Prostate gland (tissue), 2 donors: ENCODE data around the gene NEO1. TPM values are rescaled to one million over a fixed set of nuclear protein-coding genes. Genes with fewer than 3 reads are reported as not detected.

Experiments used
- DNase-seq: peaks from one replicate; pipeline ENCODE4 v3.0.0-alpha.2; 2019; ENCODE audit warnings: low spot score
- H3K27ac ChIP-seq, 2 donors: fragments of 200-600 bp; sonication (generic); 2 replicates each; pipeline ENCODE4 v1.5.1; 2017 to 2019
- H3K27me3 ChIP-seq: fragments of 200-600 bp; sonication (generic); replicated peaks from 2 replicates; pipeline ENCODE4 v1.5.1; 2019; ENCODE audit not compliant: insufficient read depth
- H3K36me3 ChIP-seq, 2 donors: fragments of 200-600 bp; sonication (generic); 1 replicate in 1 of 2; 2 replicates in 1 of 2; pipeline versions ENCODE4 v1.5.1 to v1.8.1; 2017 to 2019
- H3K4me1 ChIP-seq: fragments of 200-600 bp; sonication (generic); replicated peaks from 2 replicates; pipeline ENCODE4 v1.5.1; 2019
- H3K4me3 ChIP-seq, 2 donors: fragments of 200-600 bp; sonication (generic); 2 replicates each; pipeline ENCODE4 v1.5.1; 2017 to 2019
- H3K9me3 ChIP-seq: fragments of 200-600 bp; sonication (generic); 2 replicates; pipeline ENCODE4 v1.5.1; 2017
- POLR2A ChIP-seq: fragments of 450-650 bp; IDR thresholded peaks from one replicate; pipeline ENCODE4 v1.6.1; 2016; ENCODE audit warnings: antibody characterized with exemption, mild to moderate bottlenecking
- POLR2AphosphoS5 ChIP-seq: sonication (generic); formaldehyde crosslinking; IDR thresholded peaks from one replicate; pipeline ENCODE4 v1.6.1; 2017; ENCODE audit warnings: antibody characterized with exemption
- WGBS: methylation state at CpG from one replicate; pipeline ENCODE4 v1.1.5; 2018; 5-methylcytosine and 5-hydroxymethylcytosine counted together
- intact Hi-C: fragments of 100-400 bp; cut with DNase I; formaldehyde crosslinking; loops from one replicate; pipeline ENCODE4 v1.14.2; 2022
- total RNA-seq, 2 donors: library from RNA; depleted of rRNA; stranded (reverse); fragments of >200 nt; gene quantifications; one replicate each; pipeline ENCODE4 v1.1.0, GENCODE V29; 2016
- TF ChIP-seq, protein P1 (sequence below), 4 experiments: fragments of 200-600 bp in 2 of 4; fragments of 450-650 bp in 2 of 4; sonication (generic) in 2 of 4; IDR thresholded peaks; 1 replicate in 3 of 4; 2 replicates in 1 of 4; pipeline ENCODE4 v1.5.1; 2016 to 2019; ENCODE audit warnings: antibody characterized with exemption in 4 of 4, mild to moderate bottlenecking in 2 of 4, moderate library complexity in 2 of 4

Gene NEO1
- total RNA-seq, 2 donors from 2014 or later: 75.0 to 80.7 TPM

DNA sequence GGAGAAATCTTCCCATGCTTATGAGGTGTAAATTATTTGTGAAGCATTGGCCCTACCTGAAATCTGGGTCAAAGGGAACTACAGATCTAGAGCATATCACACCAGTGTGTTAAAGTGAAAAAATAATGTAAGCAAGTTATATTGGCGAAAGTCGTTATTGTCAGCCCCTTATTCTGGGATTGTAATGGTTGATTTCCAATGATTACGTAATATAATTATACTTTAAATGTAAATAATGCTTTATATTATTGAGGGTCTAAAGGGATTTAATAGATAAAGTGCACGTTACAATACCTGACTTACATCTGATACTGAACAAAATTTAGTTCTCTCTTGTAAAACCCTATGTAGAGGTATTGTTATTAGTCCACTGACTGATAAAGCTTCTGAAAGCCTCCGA lies 101.2 kb downstream of the NEO1 start:
- TF ChIP-seq, protein P1, sequence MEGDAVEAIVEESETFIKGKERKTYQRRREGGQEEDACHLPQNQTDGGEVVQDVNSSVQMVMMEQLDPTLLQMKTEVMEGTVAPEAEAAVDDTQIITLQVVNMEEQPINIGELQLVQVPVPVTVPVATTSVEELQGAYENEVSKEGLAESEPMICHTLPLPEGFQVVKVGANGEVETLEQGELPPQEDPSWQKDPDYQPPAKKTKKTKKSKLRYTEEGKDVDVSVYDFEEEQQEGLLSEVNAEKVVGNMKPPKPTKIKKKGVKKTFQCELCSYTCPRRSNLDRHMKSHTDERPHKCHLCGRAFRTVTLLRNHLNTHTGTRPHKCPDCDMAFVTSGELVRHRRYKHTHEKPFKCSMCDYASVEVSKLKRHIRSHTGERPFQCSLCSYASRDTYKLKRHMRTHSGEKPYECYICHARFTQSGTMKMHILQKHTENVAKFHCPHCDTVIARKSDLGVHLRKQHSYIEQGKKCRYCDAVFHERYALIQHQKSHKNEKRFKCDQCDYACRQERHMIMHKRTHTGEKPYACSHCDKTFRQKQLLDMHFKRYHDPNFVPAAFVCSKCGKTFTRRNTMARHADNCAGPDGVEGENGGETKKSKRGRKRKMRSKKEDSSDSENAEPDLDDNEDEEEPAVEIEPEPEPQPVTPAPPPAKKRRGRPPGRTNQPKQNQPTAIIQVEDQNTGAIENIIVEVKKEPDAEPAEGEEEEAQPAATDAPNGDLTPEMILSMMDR (IDR thresholded peaks at IDR 0.05): no peak
- TF ChIP-seq POLR2AphosphoS5 (no peak), POLR2A (no peak)
- no peak for DNase-seq
- H3K36me3 ChIP-seq: no peaks in the 10 kb centered on the region
- no peaks in the 10 kb centered on the region for H3K4me1 ChIP-seq
- no peak overlapping the region for H3K27ac ChIP-seq
- WGBS: 96% methylated on average over 5 of the region's 5 CpGs
- H3K27me3 ChIP-seq: no peaks in the 10 kb centered on the region
- no peak overlapping the region for H3K4me3 ChIP-seq
- intact Hi-C loops: no loop called here
- no peaks in the 10 kb centered on the region for H3K9me3 ChIP-seq

DNA sequence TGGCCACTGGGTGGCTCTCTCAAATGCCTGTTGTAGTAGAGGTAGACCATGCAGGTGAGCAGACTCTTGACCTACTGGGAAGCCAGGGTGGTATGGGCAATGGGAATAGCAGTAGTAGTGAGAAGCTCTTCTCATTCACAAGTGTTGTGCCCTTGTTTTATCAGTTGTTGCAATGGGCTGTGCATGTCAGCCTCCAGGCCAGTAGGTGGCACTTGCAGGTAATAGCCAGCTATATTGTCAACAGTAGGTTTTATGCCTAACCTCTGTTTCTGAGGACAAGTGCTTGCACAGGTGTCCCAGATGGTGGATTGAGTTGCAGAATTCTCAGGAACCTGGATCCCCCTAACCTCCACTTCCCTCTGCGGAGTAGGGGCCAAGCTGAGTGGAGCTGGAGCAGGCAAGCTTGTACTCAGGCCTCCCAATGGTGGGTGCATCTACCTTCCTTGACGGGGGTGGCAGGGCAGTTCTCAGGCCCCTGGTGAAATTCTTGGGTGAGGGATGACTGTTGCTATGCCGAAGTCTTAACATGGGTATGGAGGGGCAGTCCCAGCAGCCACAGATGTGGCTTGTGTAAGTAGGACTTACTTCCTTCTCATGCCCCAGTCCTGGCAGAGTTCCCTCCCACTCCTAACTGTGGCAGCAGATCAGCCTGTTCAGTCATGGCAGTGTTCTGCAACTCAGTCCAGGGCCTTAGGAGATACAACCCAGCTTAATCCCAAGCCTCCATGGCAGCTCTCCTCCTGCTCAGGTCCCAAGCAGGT lies 104.3 kb downstream of the NEO1 start:
- intact Hi-C loops: no loop called here
- no peaks in the 10 kb centered on the region for H3K27me3 ChIP-seq

DNA sequence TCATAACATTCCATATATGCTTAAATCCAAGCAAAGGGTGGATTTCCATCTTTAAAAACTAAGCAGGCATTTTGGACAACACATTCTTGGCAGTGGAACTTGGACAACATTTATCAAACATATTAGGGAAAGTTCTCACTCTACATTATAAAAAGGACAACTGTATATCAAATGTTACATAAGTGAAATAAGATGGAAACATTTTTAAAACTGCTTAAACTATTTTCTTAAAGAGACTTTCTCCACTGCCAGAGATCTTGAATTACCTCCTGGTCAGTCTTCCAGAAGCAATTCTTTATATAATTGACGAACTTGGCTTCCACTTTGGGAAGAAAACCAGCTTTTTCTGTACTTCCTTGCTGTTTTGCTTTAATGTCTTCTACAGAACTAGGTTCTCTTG lies 109.3 kb downstream of the NEO1 start:
- Histone ChIP-seq H3K4me3 (no peak overlapping the region), H3K9me3 (no peaks in the 10 kb centered on the region), H3K27me3 (no peaks in the 10 kb centered on the region), H3K36me3 (no peaks in the 10 kb centered on the region), H3K4me1 (no peaks in the 10 kb centered on the region), H3K27ac (no peak overlapping the region)
- intact Hi-C loops: no loop called here
- 71% methylated on average over 1 of the region's 1 CpG for WGBS
- DNase-seq: no peak
- TF ChIP-seq POLR2A: no peak
- TF ChIP-seq, protein P1 (IDR thresholded peaks at IDR 0.05): no peak
- no peak for TF ChIP-seq POLR2AphosphoS5

More for the DNA sequence above, 104.3 kb downstream of the NEO1 start:
- DNase-seq: no peak
- H3K4me3 ChIP-seq: no peak overlapping the region
- no peak overlapping the region for H3K27ac ChIP-seq
- no peaks in the 10 kb centered on the region for H3K4me1 ChIP-seq
- 92% methylated on average over 3 of the region's 3 CpGs for WGBS
- H3K9me3 ChIP-seq: no peaks in the 10 kb centered on the region
- TF ChIP-seq POLR2AphosphoS5 (no peak), POLR2A (no peak)
- TF ChIP-seq, protein P1 (IDR thresholded peaks at IDR 0.05): no peak
- no peaks in the 10 kb centered on the region for H3K36me3 ChIP-seq

DNA sequence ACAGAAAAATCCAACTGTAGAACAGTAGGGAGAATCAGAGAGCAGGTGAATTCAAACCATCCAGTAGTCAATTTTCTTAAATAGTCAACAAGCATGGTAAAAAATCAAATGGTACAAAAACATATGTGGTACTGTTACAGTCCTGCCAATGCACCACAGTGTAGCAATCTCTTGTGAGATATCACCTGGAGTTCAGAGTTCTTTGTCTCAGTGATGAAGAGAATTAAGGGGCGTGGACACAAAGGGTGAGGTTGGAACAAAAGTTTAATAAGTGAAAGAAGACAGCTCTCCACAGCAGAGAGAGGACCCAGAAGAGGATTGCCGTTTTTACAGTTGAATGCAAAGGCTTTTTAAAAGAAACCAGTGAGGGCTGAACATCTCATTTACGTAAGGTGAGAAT lies 113.2 kb downstream of the NEO1 start:
- 94% methylated on average over 3 of the region's 3 CpGs for WGBS
- H3K27me3 ChIP-seq: no peaks in the 10 kb centered on the region

More for the DNA sequence above, 113.2 kb downstream of the NEO1 start:
- H3K4me1 ChIP-seq: no peaks in the 10 kb centered on the region
- intact Hi-C loops: no loop called here
- DNase-seq: no peak
- no peaks in the 10 kb centered on the region for H3K9me3 ChIP-seq
- H3K36me3 ChIP-seq: no peaks in the 10 kb centered on the region
- TF ChIP-seq, protein P1 (IDR thresholded peaks at IDR 0.05): no peak
- TF ChIP-seq POLR2AphosphoS5 (no peak), POLR2A (no peak)
- no peak overlapping the region for H3K4me3 ChIP-seq
- H3K27ac ChIP-seq: no peak overlapping the region
